IMR-90 (cell line): ENCODE results near the gene MICAL3.

Experiments
- CEBPB ChIP-seq: IDR thresholded peaks from 2 replicates; pipeline ENCODE4 v1.6.1; 2012; ENCODE audit warnings: low read depth, low read length, improper control_type of control experiment
- CTCF ChIP-seq: conservative IDR thresholded peaks from 2 replicates; pipeline ENCODE4 v1.5.1; 2012; ENCODE audit warnings: mild to moderate bottlenecking, low read depth, low read length, improper control_type of control experiment
- FOS ChIP-seq: fragments of 150-350 bp; IDR thresholded peaks from 2 replicates; pipeline ENCODE4 v1.6.1; 2016; ENCODE audit warnings: low read depth, low read length
- NFE2L2 ChIP-seq: fragments of 150-350 bp; IDR thresholded peaks from 2 replicates; pipeline ENCODE4 v1.6.1; 2016; ENCODE audit warnings: low read depth, mild to moderate bottlenecking, low read length
- POLR2A ChIP-seq: IDR thresholded peaks from 2 replicates; pipeline ENCODE4 v1.6.1; 2012; ENCODE audit warnings: mild to moderate bottlenecking, low read depth, low read length
- SMC3 ChIP-seq: fragments of 150-350 bp; IDR thresholded peaks from 2 replicates; pipeline ENCODE4 v1.6.1; 2016; ENCODE audit warnings: low read depth, mild to moderate bottlenecking, antibody characterized with exemption, low read length, moderate library complexity

- no peak for TF ChIP-seq CTCF
- no peak for TF ChIP-seq SMC3
- TF ChIP-seq FOS = no peak
- no peak for TF ChIP-seq POLR2A
- no peak for TF ChIP-seq CEBPB
- no peak for TF ChIP-seq NFE2L2
These were observed 172.6 kb downstream of the MICAL3 start for GRCh38 chr22:17851759-17852158.
